Breast epithelium (tissue), 4 donors: Measurements from ENCODE around the gene RAB7B. TPM values are rescaled to one million over a fixed set of nuclear protein-coding genes. Genes with fewer than 3 reads are reported as not detected.

Source experiments
- DNase-seq, 2 donors: peaks; one replicate each; pipeline ENCODE4 v3.0.0-alpha.2; 2019; ENCODE audit warnings: low spot score in 2 of 2
- H3K27ac ChIP-seq, 2 donors: fragments of 200-600 bp; sonication (generic) in 1 of 2; one replicate each; pipeline ENCODE4 v1.5.1; 2016 to 2019; ENCODE audit warnings: mild to moderate bottlenecking in 1 of 2
- H3K27me3 ChIP-seq, 2 donors: fragments of 200-600 bp; sonication (generic) in 1 of 2; one replicate each; pipeline versions ENCODE4 v1.5.1 to v1.6.0; 2017 to 2019; ENCODE audit warnings: control low read depth in 1 of 2, mild to moderate bottlenecking in 1 of 2
- H3K36me3 ChIP-seq: fragments of 200-600 bp; one replicate; pipeline ENCODE4 v1.5.1; 2019
- H3K4me1 ChIP-seq, 2 donors: fragments of 200-600 bp; sonication (generic); one replicate each; pipeline ENCODE4 v1.5.1; 2016 to 2019; ENCODE audit warnings: control low read depth in 1 of 2
- H3K4me3 ChIP-seq, 3 donors: fragments of 200-600 bp; sonication (generic); 1 replicate in 2 of 3; 2 replicates in 1 of 3; pipeline ENCODE4 v1.5.1; 2016 to 2019; ENCODE audit warnings: mild to moderate bottlenecking in 3 of 3, moderate library complexity in 2 of 3
- H3K9me3 ChIP-seq, 2 donors: fragments of 200-600 bp; sonication (generic) in 1 of 2; one replicate each; pipeline ENCODE4 v1.5.1; 2016 to 2019; ENCODE audit warnings: control low read depth in 1 of 2
- CTCF ChIP-seq, 3 donors: fragments of 450-650 bp; IDR thresholded peaks; one replicate each; pipeline ENCODE4 v1.5.1; 2016 to 2017; ENCODE audit warnings: antibody characterized with exemption in 3 of 3, mild to moderate bottlenecking in 3 of 3, moderate library complexity in 3 of 3
- POLR2A ChIP-seq: fragments of 450-650 bp; IDR thresholded peaks from one replicate; pipeline ENCODE4 v1.6.1; 2016; ENCODE audit warnings: antibody characterized with exemption, mild to moderate bottlenecking, moderate library complexity
- POLR2AphosphoS5 ChIP-seq, 3 donors: sonication (generic); formaldehyde crosslinking; IDR thresholded peaks; one replicate each; pipeline ENCODE4 v1.6.1; 2017; ENCODE audit warnings: antibody characterized with exemption in 3 of 3
- intact Hi-C: fragments of 100-400 bp; cut with DNase I; formaldehyde crosslinking; loops from one replicate; pipeline ENCODE4 v1.15.1; 2023; ENCODE audit warnings: low total_unique reads
- total RNA-seq, 3 donors: library from RNA; depleted of rRNA; stranded (reverse); fragments of >200 nt; gene quantifications; one replicate each; pipeline ENCODE4 v1.1.0, GENCODE V29; 2016

The RAB7B gene
- total RNA-seq, 3 donors from 2014 or later = 1.3 to 6.6 (median 2.9) TPM

- Histone ChIP-seq H3K27ac (no peak overlapping the region), H3K27me3 (no peaks in the 10 kb centered on the region), H3K4me1 (no peaks in the 10 kb centered on the region), H3K36me3 (no peaks in the 10 kb centered on the region), H3K4me3 (no peak overlapping the region), H3K9me3 (no peaks in the 10 kb centered on the region)
- TF ChIP-seq POLR2A = no peak
- TF ChIP-seq POLR2AphosphoS5 (IDR thresholded peaks at IDR 0.05) = no peak
- no peak for TF ChIP-seq CTCF (IDR thresholded peaks at IDR 0.05)
- DNase-seq = no peak
- intact Hi-C loops = no loop called here
These were observed 10.0 kb upstream of the RAB7B start for GRCh38 chr1:206013026-206013795.

- H3K4me1 ChIP-seq = no peaks in the 10 kb centered on the region
- intact Hi-C loops = no loop called here
- H3K9me3 ChIP-seq = no peaks in the 10 kb centered on the region
- TF ChIP-seq CTCF (IDR thresholded peaks at IDR 0.05) (no peak), POLR2AphosphoS5 (IDR thresholded peaks at IDR 0.05) (no peak), POLR2A (no peak)
- no peaks in the 10 kb centered on the region for H3K36me3 ChIP-seq
- no peak overlapping the region for H3K4me3 ChIP-seq
- no peak overlapping the region for H3K27ac ChIP-seq
- H3K27me3 ChIP-seq = no peaks in the 10 kb centered on the region
- no peak for DNase-seq
These were observed 9.1 kb upstream of the RAB7B start for GRCh38 chr1:206012086-206012859.

GRCh38 chr1:206011057-206011456, 7.9 kb upstream of the RAB7B start:
- Histone ChIP-seq H3K27me3 (no peaks in the 10 kb centered on the region), H3K4me3 (no peak overlapping the region), H3K4me1 (no peaks in the 10 kb centered on the region), H3K36me3 (no peaks in the 10 kb centered on the region), H3K27ac (no peak overlapping the region), H3K9me3 (no peaks in the 10 kb centered on the region)
- intact Hi-C loops = no loop called here
- TF ChIP-seq POLR2AphosphoS5 (IDR thresholded peaks at IDR 0.05) (no peak), CTCF (IDR thresholded peaks at IDR 0.05) (no peak), POLR2A (no peak)
- no peak for DNase-seq

GRCh38 chr1:206010060-206010459, 6.9 kb upstream of the RAB7B start:
- Histone ChIP-seq H3K27ac (no peak overlapping the region), H3K4me1 (no peaks in the 10 kb centered on the region), H3K4me3 (no peak overlapping the region), H3K9me3 (no peaks in the 10 kb centered on the region), H3K36me3 (no peaks in the 10 kb centered on the region), H3K27me3 (no peaks in the 10 kb centered on the region)
- intact Hi-C loops = no loop called here
- DNase-seq = no peak
- TF ChIP-seq POLR2AphosphoS5 (IDR thresholded peaks at IDR 0.05) (no peak), POLR2A (no peak), CTCF (IDR thresholded peaks at IDR 0.05) (no peak)

GRCh38 chr1:206006946-206007345, 3.8 kb upstream of the RAB7B start:
- DNase-seq = no peak
- intact Hi-C loops = loop anchor here (5.0 kb wide), 1 partner anchor 905 kb away; no protein-coding TSS in a partner anchor
- no peak overlapping the region for H3K27ac ChIP-seq

More at GRCh38 chr1:206006946-206007345, 3.8 kb upstream of the RAB7B start:
- peaks cover 5% of the 10 kb centered on the region in 2 donors for H3K4me1 ChIP-seq
- H3K9me3 ChIP-seq = no peaks in the 10 kb centered on the region
- H3K36me3 ChIP-seq = no peaks in the 10 kb centered on the region
- no peaks in the 10 kb centered on the region for H3K27me3 ChIP-seq
- H3K4me3 ChIP-seq = no peak overlapping the region
- TF ChIP-seq POLR2A = no peak
- TF ChIP-seq CTCF (IDR thresholded peaks at IDR 0.05) = no peak
- no peak for TF ChIP-seq POLR2AphosphoS5 (IDR thresholded peaks at IDR 0.05)
